GM12878 (cell line): ENCODE results near the gene KCNQ1. TPM values are rescaled to one million over a fixed set of nuclear protein-coding genes. Genes with fewer than 3 reads are reported as not detected.

ENCODE experiments used
- CHD4 ChIP-seq: fragments of 200-600 bp; sonication (generic); IDR thresholded peaks from 2 replicates; pipeline ENCODE4 v1.6.1; 2016; ENCODE audit warnings: mild to moderate bottlenecking
- FOXK2 ChIP-seq: fragments of 450-650 bp; IDR thresholded peaks from 2 replicates; pipeline ENCODE4 v1.6.1; 2017; ENCODE audit warnings: mild to moderate bottlenecking, moderate library complexity
- HDAC6 ChIP-seq: fragments of 200-600 bp; sonication (generic); IDR thresholded peaks from one replicate; pipeline ENCODE4 v1.8.0; 2017; ENCODE audit warnings: antibody characterized with exemption; ENCODE audit not compliant: unreplicated experiment
- KAT2A ChIP-seq: conservative IDR thresholded peaks from 2 replicates; pipeline ENCODE4 v1.6.1; 2011; ENCODE audit warnings: low read depth, low read length; ENCODE audit not compliant: control insufficient read depth
- MTA3 ChIP-seq: IDR thresholded peaks from 2 replicates; pipeline ENCODE4 v1.6.1; 2012; ENCODE audit warnings: low read length, inconsistent platforms, borderline replicate concordance
- NR2C2 ChIP-seq: IDR thresholded peaks from 2 replicates; pipeline ENCODE4 v1.6.1; 2011; ENCODE audit warnings: borderline replicate concordance, low read depth; ENCODE audit not compliant: control insufficient read depth, insufficient read length
- RB1 ChIP-seq: fragments of 450-650 bp; formaldehyde crosslinking; IDR thresholded peaks from 2 replicates; pipeline ENCODE4 v1.6.1; 2017; ENCODE audit warnings: mild to moderate bottlenecking, borderline replicate concordance
- SRF ChIP-seq, 2 experiments: IDR thresholded peaks; 2 replicates each; pipeline ENCODE4 v1.6.1; 2011; ENCODE audit warnings: low read depth in 2 of 2, low read length in 2 of 2, mild to moderate bottlenecking in 1 of 2, moderate library complexity in 1 of 2
- TARDBP ChIP-seq: IDR thresholded peaks from 2 replicates; pipeline ENCODE4 v1.6.1; 2016; ENCODE audit warnings: borderline replicate concordance
- USF1 ChIP-seq: IDR thresholded peaks from 2 replicates; pipeline ENCODE4 v1.6.1; 2011; ENCODE audit warnings: borderline replicate concordance, low read depth, mild to moderate bottlenecking, moderate library complexity, mixed read lengths, low read length; ENCODE audit not compliant: insufficient read depth; ENCODE audit errors: extremely low read length
- WRNIP1 ChIP-seq: IDR thresholded peaks from 2 replicates; pipeline ENCODE4 v1.6.1; 2011; ENCODE audit warnings: low read depth, low read length, improper control_type of control experiment, borderline replicate concordance
- ZNF217 ChIP-seq: fragments of 450-650 bp; IDR thresholded peaks from 2 replicates; pipeline ENCODE4 v1.6.1; 2017; ENCODE audit warnings: antibody characterized with exemption, mild to moderate bottlenecking
- ZNF592 ChIP-seq: fragments of 450-650 bp; IDR thresholded peaks from 2 replicates; pipeline ENCODE4 v1.6.1; 2017; ENCODE audit warnings: mild to moderate bottlenecking, moderate library complexity
- polyA plus RNA-seq, 11 experiments: library from polyadenylated mRNA; depleted of rRNA in 4 of 11; unstranded in 6 of 11; stranded (reverse) in 5 of 11; fragments of >200 nt; fragmentation: Nextera tagmentation in 4 of 11; fragmentation: Illumina TruSeq in 1 of 11; extraction: Ambion mirVana in 4 of 11; extraction: Trizol in 1 of 11; gene quantifications; 1 replicate in 1 of 11; 2 replicates in 10 of 11; pipeline versions ENCODE4 v1.2.1 to v1.2.3, GENCODE V29; 2011 to 2016; ENCODE audit warnings: inconsistent platforms in 2 of 11, missing spikeins in 2 of 11, low read depth in 1 of 11
- total RNA-seq, 4 experiments: library from RNA; depleted of rRNA in 3 of 4; stranded (reverse); fragments of >200 nt in 3 of 4; fragmentation: Illumina TruSeq in 1 of 4; extraction: Trizol in 1 of 4; gene quantifications; 2 replicates each; pipeline versions ENCODE4 v1.2.1 to v1.2.3, GENCODE V29; 2013 to 2021
- TF ChIP-seq, protein P1 (sequence below): fragments of 150-350 bp; IDR thresholded peaks from 2 replicates; pipeline ENCODE4 v1.6.1; 2016; ENCODE audit warnings: low read depth, low read length

Gene KCNQ1
- total and polyA plus RNA-seq, 10 of the 15 experiments (the other 5 are each of a cell fraction or from before 2014, with no cell fraction given), result 0.03 to 0.15 (median 0.12) TPM; not detected in 7

GRCh38 chr11:2434506-2435255 lies 10.1 kb upstream of the KCNQ1 start (continued):
- TF ChIP-seq ZNF217 (no peak), USF1 (no peak), WRNIP1 (no peak), KAT2A (no peak), SRF (IDR thresholded peaks at IDR 0.05; ENCODE audit: low read depth in 2 of 2, low read length in 2 of 2) (no peak), NR2C2 (no peak), ZNF592 (no peak), FOXK2 (no peak), MTA3 (no peak), RB1 (no peak), CHD4 (no peak), HDAC6 (no peak), TARDBP (no peak)
- TF ChIP-seq, protein P1, sequence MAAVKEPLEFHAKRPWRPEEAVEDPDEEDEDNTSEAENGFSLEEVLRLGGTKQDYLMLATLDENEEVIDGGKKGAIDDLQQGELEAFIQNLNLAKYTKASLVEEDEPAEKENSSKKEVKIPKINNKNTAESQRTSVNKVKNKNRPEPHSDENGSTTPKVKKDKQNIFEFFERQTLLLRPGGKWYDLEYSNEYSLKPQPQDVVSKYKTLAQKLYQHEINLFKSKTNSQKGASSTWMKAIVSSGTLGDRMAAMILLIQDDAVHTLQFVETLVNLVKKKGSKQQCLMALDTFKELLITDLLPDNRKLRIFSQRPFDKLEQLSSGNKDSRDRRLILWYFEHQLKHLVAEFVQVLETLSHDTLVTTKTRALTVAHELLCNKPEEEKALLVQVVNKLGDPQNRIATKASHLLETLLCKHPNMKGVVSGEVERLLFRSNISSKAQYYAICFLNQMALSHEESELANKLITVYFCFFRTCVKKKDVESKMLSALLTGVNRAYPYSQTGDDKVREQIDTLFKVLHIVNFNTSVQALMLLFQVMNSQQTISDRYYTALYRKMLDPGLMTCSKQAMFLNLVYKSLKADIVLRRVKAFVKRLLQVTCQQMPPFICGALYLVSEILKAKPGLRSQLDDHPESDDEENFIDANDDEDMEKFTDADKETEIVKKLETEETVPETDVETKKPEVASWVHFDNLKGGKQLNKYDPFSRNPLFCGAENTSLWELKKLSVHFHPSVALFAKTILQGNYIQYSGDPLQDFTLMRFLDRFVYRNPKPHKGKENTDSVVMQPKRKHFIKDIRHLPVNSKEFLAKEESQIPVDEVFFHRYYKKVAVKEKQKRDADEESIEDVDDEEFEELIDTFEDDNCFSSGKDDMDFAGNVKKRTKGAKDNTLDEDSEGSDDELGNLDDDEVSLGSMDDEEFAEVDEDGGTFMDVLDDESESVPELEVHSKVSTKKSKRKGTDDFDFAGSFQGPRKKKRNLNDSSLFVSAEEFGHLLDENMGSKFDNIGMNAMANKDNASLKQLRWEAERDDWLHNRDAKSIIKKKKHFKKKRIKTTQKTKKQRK, result no peak
- TF ChIP-seq, all 136 proteins: peak for 0
